K562 (cell line): ENCODE data around the gene PGPEP1. TPM values are rescaled to one million over a fixed set of nuclear protein-coding genes. Genes with fewer than 3 reads are reported as not detected.

ENCODE experiments used
- EGR1 ChIP-seq: fragments of 450-650 bp; conservative IDR thresholded peaks from 2 replicates; pipeline ENCODE4 v1.6.1; 2017; ENCODE audit warnings: mild to moderate bottlenecking
- GTF2B ChIP-seq: IDR thresholded peaks from 2 replicates; pipeline ENCODE4 v1.6.1; 2011; ENCODE audit not compliant: insufficient read length; ENCODE audit errors: extremely low read depth
- L3MBTL2 ChIP-seq: fragments of 450-650 bp; IDR thresholded peaks from 2 replicates; pipeline ENCODE4 v1.6.1; 2016; ENCODE audit warnings: mild to moderate bottlenecking, moderate library complexity
- NR0B1 ChIP-seq: fragments of 450-650 bp; IDR thresholded peaks from one replicate; pipeline ENCODE4 v1.6.1; 2018; ENCODE audit warnings: mild to moderate bottlenecking, moderate library complexity; ENCODE audit not compliant: partially characterized antibody
- NUFIP1 ChIP-seq: fragments of 450-650 bp; IDR thresholded peaks from 2 replicates; pipeline ENCODE4 v1.6.1; 2018; ENCODE audit not compliant: partially characterized antibody
- PKNOX1 ChIP-seq: fragments of 450-650 bp; IDR thresholded peaks from 2 replicates; pipeline ENCODE4 v1.6.1; 2016
- PREB ChIP-seq: sonication (generic); formaldehyde crosslinking; IDR thresholded peaks from 2 replicates; pipeline ENCODE4 v1.8.1; 2023; ENCODE audit warnings: mild to moderate bottlenecking, missing genetic modification reagents
- SIN3B ChIP-seq: fragments of 450-650 bp; IDR thresholded peaks from 2 replicates; pipeline ENCODE4 v1.6.1; 2017; ENCODE audit warnings: low read depth, mild to moderate bottlenecking, moderate library complexity
- ZBTB49 ChIP-seq: sonication (generic); formaldehyde crosslinking; IDR thresholded peaks from 2 replicates; pipeline ENCODE4 v1.8.0; 2022; ENCODE audit warnings: missing genetic modification reagents, mild to moderate bottlenecking, borderline replicate concordance
- ZNF253 ChIP-seq: fragments of 250-450 bp; sonication (Bioruptor Pico); conservative IDR thresholded peaks from 2 replicates; pipeline ENCODE4 v1.6.1; 2021; ENCODE audit warnings: mild to moderate bottlenecking
- ZNF444 ChIP-seq: fragments of 250-450 bp; sonication (Bioruptor Pico); IDR thresholded peaks from 2 replicates; pipeline ENCODE4 v1.4.0; 2020; ENCODE audit warnings: mild to moderate bottlenecking, moderate library complexity
- ZNF586 ChIP-seq: fragments of 450-650 bp; formaldehyde crosslinking; conservative IDR thresholded peaks from 2 replicates; pipeline ENCODE4 v1.4.0; 2020; ENCODE audit warnings: mild to moderate bottlenecking, moderate library complexity
- polyA plus RNA-seq, 8 experiments: library from polyadenylated mRNA; depleted of rRNA in 4 of 8; stranded (reverse) in 5 of 8; unstranded in 3 of 8; fragments of >200 nt; fragmentation: Nextera tagmentation in 2 of 8; fragmentation: Illumina TruSeq in 1 of 8; extraction: Ambion mirVana in 2 of 8; extraction: Trizol in 1 of 8; gene quantifications; 2 replicates each; pipeline versions ENCODE4 v1.2.1 to v1.2.3, GENCODE V29; 2011 to 2014; ENCODE audit warnings: inconsistent platforms in 1 of 8, missing spikeins in 1 of 8
- total RNA-seq, 7 experiments: library from RNA; depleted of rRNA in 6 of 7; stranded (reverse); fragments of >200 nt in 6 of 7; fragmentation: Illumina TruSeq in 2 of 7; extraction: Trizol in 2 of 7; gene quantifications; 2 replicates each; pipeline versions ENCODE4 v1.2.1 to v1.2.3, GENCODE V29; 2011 to 2021; ENCODE audit warnings: low replicate concordance in 1 of 7

PGPEP1 gene
- total and polyA plus RNA-seq, 9 of the 15 experiments (the other 6 are each of a cell fraction or from before 2014, with no cell fraction given) = 10.0 to 69.6 (median 33.5) TPM

GRCh38 chr19:18416778-18417249 is 76.4 kb downstream of the PGPEP1 start (continued):
- peak; percentile 89; the same call in 1 of the 2 replicates for TF ChIP-seq PREB (CRISPR knock-in tag)
- TF ChIP-seq ZNF586 (CRISPR knock-in tag) = no peak
- no peak for TF ChIP-seq PKNOX1
- TF ChIP-seq ZNF444 (CRISPR knock-in tag) = peak; percentile 88
- no peak for TF ChIP-seq NR0B1
- no peak for TF ChIP-seq GTF2B
- TF ChIP-seq NUFIP1 = no peak
- peak; percentile 95 for TF ChIP-seq L3MBTL2
- 0 out of 2 replicates have a peak, but pooled peaks have one; percentile 2 for TF ChIP-seq ZBTB49 (CRISPR knock-in tag)
- TF ChIP-seq ZNF253 (CRISPR knock-in tag) = no peak
- no peak for TF ChIP-seq SIN3B
- TF ChIP-seq EGR1 = peak; percentile 95
